ENCODE measurements around the gene CAMK4.

- TF ChIP-seq CTCF (IDR thresholded peaks at IDR 0.05; ENCODE audit: low read depth, low read length) (no peak), EZH2phosphoT487 (IDR thresholded peaks at IDR 0.05; ENCODE audit: low read depth) (no peak)
Measured at GRCh38 chr5:111384220-111384619, 160.0 kb downstream of the CAMK4 start.

Data from OCI-LY3 (cell line).